Ovary (tissue), 9 donors: ENCODE measurements around the gene CORO1C. TPM values are rescaled to one million over a fixed set of nuclear protein-coding genes. Genes with fewer than 3 reads are reported as not detected.
A peak's percentile ranks its signal among the peaks of the same experiment; 100 is the strongest.
"Not testable (repeated sequence)": the region's sequence is repeated elsewhere in the genome, so short reads cannot be mapped to it uniquely, and the experiment has no call there.

Experiments used
- DNase-seq, 5 donors: peaks; one replicate each; pipeline ENCODE4 v3.0.0-alpha.2; 2019 to 2020
- H3K27ac ChIP-seq, 2 donors: fragments of 200-600 bp; one replicate each; pipeline versions ENCODE4 v1.5.1 to v1.8.0; 2019 to 2022
- H3K27me3 ChIP-seq: fragments of 200-600 bp; one replicate; pipeline ENCODE4 v1.8.0; 2022
- H3K36me3 ChIP-seq: fragments of 200-600 bp; sonication (generic); one replicate; pipeline ENCODE4 v1.5.1; 2019
- H3K4me1 ChIP-seq: one replicate; pipeline ENCODE4 v1.8.1; 2013; ENCODE audit warnings: mild to moderate bottlenecking, moderate library complexity; ENCODE audit not compliant: insufficient read depth
- H3K4me3 ChIP-seq: fragments of 200-600 bp; sonication (generic); one replicate; pipeline ENCODE4 v1.5.1; 2017
- H3K9me3 ChIP-seq, 2 donors: fragments of 200-600 bp in 1 of 2; sonication (generic) in 1 of 2; one replicate each; pipeline versions ENCODE4 v1.5.1 to v1.8.1; 2013 to 2019; ENCODE audit warnings: mild to moderate bottlenecking in 1 of 2, moderate library complexity in 1 of 2
- CTCF ChIP-seq, 3 donors: fragments of 450-650 bp in 2 of 3; fragments of 200-600 bp in 1 of 3; IDR thresholded peaks; one replicate each; pipeline versions ENCODE4 v1.5.1 to v1.8.0; 2016 to 2022; ENCODE audit warnings: antibody characterized with exemption in 3 of 3, mild to moderate bottlenecking in 1 of 3
- EP300 ChIP-seq: sonication (generic); formaldehyde crosslinking; IDR thresholded peaks from one replicate; pipeline ENCODE4 v1.6.1; 2017; ENCODE audit warnings: antibody characterized with exemption
- POLR2A ChIP-seq: fragments of 450-650 bp; IDR thresholded peaks from one replicate; pipeline ENCODE4 v1.6.1; 2017; ENCODE audit warnings: antibody characterized with exemption, mild to moderate bottlenecking, moderate library complexity
- WGBS, 3 donors: extraction: QIAGEN DNeasy Blood & Tissue Kit in 1 of 3; methylation state at CpG; one replicate each; pipeline versions ENCODE4 v1.1.5 to v1.1.7; 2013 to 2017; 5-methylcytosine and 5-hydroxymethylcytosine counted together
- intact Hi-C, 4 donors: fragments of 100-400 bp; cut with DNase I; formaldehyde crosslinking; loops; one replicate each; pipeline versions ENCODE4 v1.11.0 to v1.15.1; 2022 to 2023
- polyA plus RNA-seq, 2 donors: library from polyadenylated mRNA; stranded (reverse); fragments of 200-250 nt in 1 of 2; fragments of 350-450 nt in 1 of 2; fragmentation: Illumina TruSeq in 1 of 2; extraction: RNeasy Lipid Tissue Mini Kit (QIAGEN cat#74804) in 1 of 2; gene quantifications; one replicate each; pipeline ENCODE4 v1.2.3, GENCODE V29; 2013 to 2014
- total RNA-seq, 7 donors: library from RNA; depleted of rRNA in 2 of 7; stranded (reverse); fragments of >200 nt in 2 of 7; fragmentation: NEBNext Ultra II Directional in 3 of 7; extraction: Animal tissue kit (Norgen Biotek cat#: 25700) in 3 of 7; gene quantifications; one replicate each; pipeline versions ENCODE4 v1.1.0 to v1.2.4, GENCODE V29; 2016 to 2023
- donor health status: DM: no; HTN: no; CAD: no; lungs with moderate emphysema.
- donor health status: DM: no; HTN: no; CAD: no.
- donor health status: Bipolar disorder and iron deficiency.
- donor health status: DM: yes; HTN: yes; CAD: no.
- donor health status: DM: no; HTN: no; CAD: no.
- donor health status: DM: yes; HTN: yes; CAD: no.

The CORO1C gene
- total and polyA plus RNA-seq, 9 donors, result 35.1 to 143 (median 113) TPM

- Histone ChIP-seq H3K9me3 (no peaks in the 10 kb centered on the region), H3K36me3 (no peaks in the 10 kb centered on the region), H3K4me1 (peaks cover 12% of the 10 kb centered on the region), H3K27ac (peak overlapping the region in 1 of 2 donors; percentile 53), H3K27me3 (no peaks in the 10 kb centered on the region), H3K4me3 (no peak overlapping the region)
- intact Hi-C loops, result no loop called here
- peak; percentile 61 to 91 (median 86) for DNase-seq
- no peak for TF ChIP-seq POLR2A
- peak; percentile 78 for TF ChIP-seq EP300
- 11 to 25% (median 14%) methylated on average over 23 of the region's 23 CpGs for WGBS, 3 donors
Observed at GRCh38 chr12:108773798-108774788, 42.8 kb upstream of the CORO1C start.

GRCh38 chr12:108772891-108773797 is 41.8 kb upstream of the CORO1C start:
- DNase-seq, result no peak
- no peak for TF ChIP-seq POLR2A
- TF ChIP-seq CTCF (IDR thresholded peaks at IDR 0.05), result no peak
- Histone ChIP-seq H3K27me3 (no peaks in the 10 kb centered on the region), H3K4me1 (peaks cover 14% of the 10 kb centered on the region), H3K36me3 (no peaks in the 10 kb centered on the region), H3K9me3 (no peaks in the 10 kb centered on the region), H3K27ac (no peak overlapping the region), H3K4me3 (no peak overlapping the region)
- intact Hi-C loops, result no loop called here
- WGBS, 3 donors, result 71 to 77% (median 75%) methylated on average over 25 of the region's 25 CpGs

GRCh38 chr12:108772247-108772646 is 40.9 kb upstream of the CORO1C start:
- WGBS, 3 donors, result 78 to 89% (median 80%) methylated on average over 2 of the region's 2 CpGs
- TF ChIP-seq CTCF (IDR thresholded peaks at IDR 0.05) (no peak), EP300 (no peak), POLR2A (no peak)
- H3K27ac ChIP-seq, result no peak overlapping the region

GRCh38 chr12:108771835-108772234 is 40.5 kb upstream of the CORO1C start:
- H3K27ac ChIP-seq, result not testable (repeated sequence)

More at GRCh38 chr12:108772247-108772646, 40.9 kb upstream of the CORO1C start:
- peaks cover 14% of the 10 kb centered on the region for H3K4me1 ChIP-seq
- H3K4me3 ChIP-seq, result no peak overlapping the region
- intact Hi-C loops, result no loop called here
- DNase-seq, result no peak
- no peaks in the 10 kb centered on the region for H3K9me3 ChIP-seq
- no peaks in the 10 kb centered on the region for H3K27me3 ChIP-seq
- no peaks in the 10 kb centered on the region for H3K36me3 ChIP-seq

GRCh38 chr12:108770963-108771362 is 39.6 kb upstream of the CORO1C start:
- H3K4me3 ChIP-seq, result no peak overlapping the region
- no peaks in the 10 kb centered on the region for H3K36me3 ChIP-seq
- intact Hi-C loops, result no loop called here
- no peak overlapping the region for H3K27ac ChIP-seq
- H3K4me1 ChIP-seq, result peaks cover 14% of the 10 kb centered on the region
- no peak for DNase-seq
- TF ChIP-seq POLR2A (no peak), EP300 (no peak), CTCF (IDR thresholded peaks at IDR 0.05) (no peak)
- H3K9me3 ChIP-seq, result no peaks in the 10 kb centered on the region
- 80 to 95% (median 86%) methylated on average over 1 of the region's 1 CpG for WGBS, 3 donors
- H3K27me3 ChIP-seq, result no peaks in the 10 kb centered on the region

More at GRCh38 chr12:108771835-108772234, 40.5 kb upstream of the CORO1C start:
- H3K4me3 ChIP-seq, H3K36me3 ChIP-seq, H3K9me3 ChIP-seq, DNase-seq, intact Hi-C loops, H3K27me3 ChIP-seq: not testable (repeated sequence)
- WGBS, 3 donors, result 84 to 89% (median 88%) methylated on average over 9 of the region's 9 CpGs
- H3K4me1 ChIP-seq, result peaks cover 14% of the 10 kb centered on the region
